GM19239 (cell line): ENCODE data around the gene CD300C.
A peak's percentile ranks its signal among the peaks of the same experiment; 100 is the strongest.
"Not testable (repeated sequence)": the region's sequence is repeated elsewhere in the genome, so short reads cannot be mapped to it uniquely, and the experiment has no call there.

ENCODE experiments used
- DNase-seq: peaks from one replicate; pipeline ENCODE4 v3.0.0; 2011; ENCODE audit warnings: low spot score; ENCODE audit not compliant: insufficient read length
- FAIRE-seq: peaks from 2 replicates; lab custom pipeline; 2011; peaks lifted over from hg19 to GRCh38; lab: Jason Lieb, UNC

The CD300C gene

DNA sequence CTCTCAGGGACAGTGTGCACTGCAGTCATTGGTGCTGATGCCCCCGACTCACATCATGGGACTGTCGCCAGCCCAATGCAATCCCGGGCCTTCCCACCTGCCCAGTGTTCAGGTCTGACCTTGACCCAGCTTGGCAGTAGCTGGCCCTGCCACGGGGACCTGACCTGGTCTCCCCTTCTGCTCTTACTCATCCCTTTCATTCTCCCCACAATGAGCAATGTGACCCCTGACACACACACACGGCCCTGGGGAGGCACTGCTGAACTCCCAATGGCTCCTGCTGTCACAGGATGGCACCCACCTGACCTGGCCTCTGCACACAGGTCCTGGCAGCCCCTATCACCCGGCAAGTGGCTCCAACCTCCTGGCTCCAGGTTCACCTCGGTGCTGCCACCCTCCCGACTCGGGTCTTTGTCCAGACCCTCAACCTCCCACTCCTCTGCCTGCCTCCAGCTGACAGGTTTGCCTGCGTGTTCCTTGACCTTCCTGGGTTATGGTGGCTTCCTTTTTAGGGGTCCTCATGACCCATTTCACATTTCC lies 6.6 kb downstream of the CD300C start:
- DNase-seq, result no peak
- no peak for FAIRE-seq

DNA sequence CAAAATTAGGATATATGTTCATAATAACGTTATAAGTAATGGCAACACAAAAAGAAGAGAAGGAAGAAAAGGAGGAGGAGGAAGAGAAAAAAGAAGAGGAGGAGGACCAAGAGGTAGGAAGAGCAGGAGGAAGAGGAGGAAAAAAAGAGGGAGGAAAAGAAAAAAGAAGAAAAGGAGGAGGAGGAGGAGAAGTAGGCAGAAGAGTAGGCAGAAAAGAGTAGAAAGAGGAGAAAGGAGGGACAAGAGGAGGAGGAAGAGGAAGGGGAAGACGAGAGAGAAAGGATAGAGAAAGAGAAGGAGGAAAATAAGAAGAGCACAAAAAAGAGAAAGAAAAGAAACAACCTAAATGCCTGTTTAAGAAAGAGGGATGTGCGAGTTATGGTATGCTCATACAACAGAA lies 9.0 kb downstream of the CD300C start:
- DNase-seq, result no peak
- FAIRE-seq, result no peak

DNA sequence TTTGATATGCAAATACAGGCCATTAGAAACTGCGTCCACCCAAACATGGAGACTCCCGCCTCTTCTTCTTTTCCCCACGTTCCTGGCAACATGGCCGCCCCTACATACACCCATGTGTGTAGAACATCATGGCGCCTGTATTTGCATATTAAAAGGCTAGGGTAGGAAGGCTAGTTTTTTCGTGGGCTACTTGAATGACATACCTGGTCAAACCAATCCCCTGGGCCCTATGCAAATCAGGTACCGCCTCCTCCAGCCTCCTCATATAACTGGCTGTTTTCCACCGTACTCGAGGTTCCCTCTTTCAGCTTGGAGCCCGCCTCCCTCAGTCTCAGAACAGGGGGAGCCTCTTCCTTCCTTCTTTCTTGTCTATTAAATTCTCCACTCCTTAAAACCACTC lies 13.8 kb downstream of the CD300C start:
- no peak for DNase-seq
- no peak for FAIRE-seq

DNA sequence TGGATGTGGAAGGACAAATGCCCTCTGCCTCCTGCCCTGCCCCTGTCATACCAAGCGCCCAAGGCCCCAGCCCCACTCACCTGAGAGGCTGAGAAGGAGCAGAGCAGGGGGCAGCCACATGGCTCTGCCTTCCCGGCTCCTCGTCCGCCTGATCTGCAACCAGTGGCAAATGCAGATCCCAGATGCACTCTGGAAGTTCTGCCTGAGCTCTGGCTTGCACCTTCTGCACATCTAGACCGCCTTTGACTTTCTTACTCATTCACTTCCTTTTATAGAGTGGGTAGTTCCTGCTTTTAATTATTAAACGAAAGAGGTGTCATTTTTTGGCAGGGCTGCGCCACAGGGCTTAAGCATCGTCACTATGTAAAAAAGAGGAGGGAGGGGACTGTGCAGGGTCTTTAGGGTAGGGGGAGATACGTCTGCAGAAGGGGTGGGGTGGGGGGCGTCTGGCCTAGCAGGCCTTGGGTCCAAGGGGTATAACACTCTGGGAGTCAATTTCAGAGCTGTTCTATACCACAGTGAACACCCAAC lies 14.6 kb downstream of the CD300C start, which contains the start of gene CD300LB:
CD300LB (minus strand) TSS at position 245 of the 531 bp plus-strand sequence; CDS start at position 120, 125 bp downstream.
- DNase-seq (no peak), FAIRE-seq (peak; percentile 82)

DNA sequence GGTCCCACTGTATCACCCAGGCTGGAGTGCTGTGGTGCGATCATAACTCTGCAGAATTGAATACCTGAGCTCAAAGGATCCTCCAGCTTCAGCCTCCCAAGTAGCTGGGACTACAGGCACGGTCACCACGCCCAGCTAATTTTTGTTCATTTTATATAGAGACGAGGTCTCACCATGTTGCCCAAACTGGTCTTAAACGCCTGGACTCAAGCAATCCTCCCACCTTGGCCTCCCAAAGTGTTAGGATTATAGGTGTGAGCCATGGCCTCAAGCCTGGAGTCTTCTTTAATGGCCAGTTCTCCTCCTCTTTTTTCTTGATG lies 15.1 kb downstream of the CD300C start:
- no peak for FAIRE-seq
- no peak for DNase-seq

DNA sequence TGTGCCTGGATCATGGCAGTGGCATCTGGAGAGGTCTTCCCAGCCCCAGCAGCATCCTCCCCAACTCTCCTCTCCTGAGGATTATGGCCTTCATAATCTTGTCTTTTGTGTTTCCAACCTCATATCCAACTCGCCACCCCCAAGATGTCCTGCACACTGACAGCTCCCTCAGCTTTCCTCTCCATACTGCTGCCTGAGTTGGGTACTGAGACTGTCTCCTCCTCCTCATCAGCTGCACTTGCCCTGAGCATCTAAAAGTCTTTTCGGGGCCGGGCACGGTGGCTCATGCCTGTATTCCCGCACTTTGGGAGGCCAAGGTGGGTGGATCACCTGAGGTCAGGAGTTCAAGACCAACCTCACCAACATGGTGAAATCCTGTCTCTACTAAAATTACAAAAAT lies 16.7 kb downstream of the CD300C start:
- no peak for DNase-seq
- FAIRE-seq, result no peak

DNA sequence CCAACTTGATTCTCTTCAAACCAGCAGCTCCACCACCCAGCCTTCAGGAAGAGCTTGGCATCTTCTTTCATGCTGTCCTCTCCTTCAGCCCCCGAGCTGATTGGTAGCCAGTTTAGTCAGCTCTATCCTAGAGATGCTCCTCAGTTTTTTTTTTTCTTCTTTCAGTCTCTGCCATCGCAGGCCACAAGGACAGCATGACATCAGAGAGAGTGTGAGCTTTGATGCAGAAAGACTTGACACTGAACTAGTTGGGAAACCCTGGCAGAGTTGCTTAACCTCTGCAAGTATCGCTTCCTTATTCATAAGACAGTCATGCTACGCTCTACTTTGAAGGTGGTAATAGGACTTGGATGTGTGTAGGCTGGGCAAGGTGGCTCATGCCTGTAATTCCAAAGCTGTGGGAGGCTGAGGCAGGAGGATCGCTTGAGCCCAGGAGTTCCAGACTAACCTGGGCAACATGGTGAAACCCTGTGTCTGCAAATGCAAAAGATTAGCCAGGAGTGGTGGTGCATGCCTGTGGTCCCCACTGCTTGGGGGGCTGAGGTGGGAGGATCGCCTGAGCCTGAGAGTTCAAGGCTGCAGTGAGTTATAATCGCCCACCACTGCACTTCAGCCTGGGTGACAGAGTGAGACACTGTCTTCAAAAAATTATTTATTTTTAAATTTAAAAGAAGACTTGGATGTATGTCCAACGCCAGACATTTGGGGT lies 17.3 kb downstream of the CD300C start:
- FAIRE-seq (peak; percentile 97), DNase-seq (peak; percentile 60)

DNA sequence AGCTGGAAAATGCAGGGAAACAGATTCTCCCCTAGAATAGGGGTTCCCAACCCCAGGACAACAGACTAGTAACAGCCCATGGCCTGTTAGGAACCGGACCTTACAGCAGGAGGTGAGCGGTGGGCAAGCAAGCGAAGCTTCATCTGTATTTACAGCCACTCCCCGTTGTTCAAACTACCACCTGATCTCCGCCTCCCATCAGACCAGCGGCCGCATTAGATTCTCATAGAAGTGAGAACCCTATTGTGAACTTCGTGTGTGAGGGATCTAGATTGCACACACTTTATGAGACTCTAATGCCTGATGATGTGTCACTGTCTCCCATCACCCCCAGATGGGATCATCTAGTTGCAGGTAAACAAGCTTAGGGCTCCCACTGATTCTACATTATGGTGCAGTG lies 18.2 kb downstream of the CD300C start:
- no peak for DNase-seq
- no peak for FAIRE-seq

DNA sequence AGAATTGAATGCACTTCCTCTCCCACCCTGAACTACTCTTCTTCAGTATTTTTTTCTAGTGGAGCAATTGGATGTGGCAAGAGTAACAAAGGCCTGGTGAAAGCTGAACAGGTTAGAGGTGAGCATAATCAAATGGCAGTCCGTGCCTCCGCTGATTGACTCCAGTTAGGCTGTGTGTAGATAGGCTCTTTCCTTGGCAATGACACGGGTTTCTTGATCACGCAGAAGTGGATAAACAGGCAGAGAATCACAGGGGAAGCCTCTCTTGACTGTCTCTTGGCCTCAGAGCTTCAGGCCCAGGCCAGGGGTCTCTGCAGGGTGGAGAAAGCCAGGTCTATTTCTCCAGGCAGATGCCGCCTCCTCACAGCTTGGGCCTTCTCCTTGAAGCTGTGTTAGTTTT lies 18.8 kb downstream of the CD300C start:
- FAIRE-seq (no peak), DNase-seq (no peak)

DNA sequence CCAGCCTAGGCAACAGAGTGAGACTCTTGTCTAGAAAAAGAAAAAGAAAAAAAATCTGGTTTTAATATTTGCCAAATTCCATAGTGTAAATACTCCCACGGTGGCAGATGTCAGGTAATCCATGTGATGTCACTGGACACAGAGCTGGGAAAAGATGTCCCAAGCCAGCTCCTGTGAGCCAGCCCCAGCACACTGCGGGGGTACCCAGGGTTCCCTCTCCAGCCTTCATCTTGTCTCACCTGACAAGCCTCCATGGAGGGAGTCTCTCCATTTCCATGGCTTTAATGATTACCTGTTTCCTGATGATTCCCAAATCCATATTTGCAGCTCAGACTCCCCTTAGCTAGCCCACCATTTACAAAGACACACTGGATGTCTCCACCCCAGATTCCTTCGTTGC lies 19.2 kb downstream of the CD300C start:
- no peak for FAIRE-seq
- DNase-seq, result no peak

DNA sequence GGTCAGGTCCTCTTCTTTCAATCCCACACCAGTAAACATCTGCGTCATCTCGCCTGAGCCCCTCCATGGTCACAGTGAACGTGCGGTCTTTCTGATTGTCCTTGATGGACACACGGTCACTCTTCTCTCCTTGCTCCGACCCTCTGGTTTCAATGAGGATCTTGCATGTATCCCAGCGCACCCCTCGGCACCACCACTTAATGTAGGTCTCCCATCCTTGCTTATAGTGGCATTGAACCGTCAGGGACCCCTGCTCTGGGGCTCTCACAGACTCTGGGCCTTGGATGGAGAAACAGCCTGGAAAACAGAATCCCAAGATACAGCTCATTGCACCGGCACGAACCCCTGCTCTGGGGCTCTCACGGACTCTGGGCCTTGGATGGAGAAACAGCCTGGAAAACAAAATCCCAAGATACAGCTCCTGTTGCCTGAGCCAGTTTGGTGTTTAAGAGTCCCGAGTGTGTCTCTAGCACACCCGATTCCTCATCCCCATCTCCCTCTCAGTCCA lies 20.1 kb downstream of the CD300C start:
- FAIRE-seq, result no peak
- no peak for DNase-seq

DNA sequence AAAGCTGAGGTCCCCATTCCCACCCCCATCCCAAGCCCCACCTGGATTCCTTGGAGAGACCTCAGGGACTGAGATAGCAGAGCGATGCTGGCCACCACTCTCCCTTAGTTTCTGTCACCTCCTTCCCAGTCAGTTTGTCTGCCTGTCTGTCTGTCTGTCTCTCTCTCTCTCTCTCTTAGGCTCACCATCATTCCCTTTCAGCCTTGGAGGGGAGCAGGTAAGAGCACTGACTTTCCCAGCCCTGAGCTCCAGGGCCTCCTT lies 20.5 kb downstream of the CD300C start:
- DNase-seq (no peak), FAIRE-seq (peak; percentile 4)

DNA sequence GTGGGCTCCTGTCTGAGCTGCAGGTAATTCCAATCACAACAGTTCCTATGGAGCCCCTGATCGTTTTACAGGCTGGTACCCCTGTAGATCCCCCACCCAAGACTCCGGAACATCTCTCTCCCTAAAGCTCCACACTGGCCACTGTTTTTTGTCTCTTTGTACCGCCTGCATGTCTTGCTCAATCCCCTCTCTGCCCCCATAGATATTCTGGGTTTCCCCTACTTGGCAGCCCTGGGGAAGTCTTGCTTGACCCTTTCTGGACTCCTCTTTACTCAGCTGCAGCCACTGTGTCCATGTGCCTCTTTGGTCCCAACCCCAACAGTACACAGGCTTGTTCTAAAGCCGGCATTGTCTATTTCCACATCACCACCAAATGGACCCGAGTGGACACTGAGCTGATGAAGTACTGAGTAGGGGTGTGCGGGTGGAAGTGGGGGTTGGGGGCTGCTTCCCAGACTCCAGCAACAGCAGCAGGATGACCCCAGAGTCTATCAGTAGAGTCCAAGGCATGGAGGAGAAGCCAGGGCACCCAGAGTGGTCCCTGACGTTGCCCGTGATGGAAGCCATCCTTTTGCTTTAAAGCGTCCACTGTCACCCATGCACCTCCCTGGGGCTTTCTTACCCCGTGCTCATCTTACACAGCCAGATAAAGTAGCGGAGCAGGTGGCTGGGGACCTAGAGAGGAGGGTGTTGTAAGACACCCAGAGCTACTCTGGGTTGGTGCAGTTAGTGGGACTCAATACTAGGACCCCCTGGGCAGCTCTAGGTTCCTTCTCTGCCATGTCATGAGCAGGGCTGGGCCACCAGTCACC lies 21.1 kb downstream of the CD300C start:
- FAIRE-seq, result no peak
- DNase-seq, result no peak

DNA sequence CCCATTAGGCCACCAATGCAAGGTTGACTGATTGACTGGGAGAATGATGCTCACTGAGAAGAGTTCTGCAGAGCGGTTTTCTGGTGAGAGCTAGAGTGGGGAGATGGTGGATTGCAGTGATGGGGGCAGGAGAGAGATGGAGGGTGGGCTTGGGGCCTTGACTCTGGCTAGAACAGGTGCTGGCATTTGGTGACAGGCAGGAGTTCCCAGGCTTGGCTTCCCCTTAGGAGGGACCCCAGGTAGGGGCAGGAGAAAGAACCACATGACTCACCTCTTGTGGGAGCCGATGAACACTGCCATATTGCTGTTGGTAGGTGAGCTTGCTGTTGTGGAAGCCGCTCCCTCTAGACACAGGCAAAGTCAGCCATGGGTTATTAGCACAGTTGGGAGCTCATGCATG lies 22.6 kb downstream of the CD300C start:
- DNase-seq (no peak), FAIRE-seq (no peak)

DNA sequence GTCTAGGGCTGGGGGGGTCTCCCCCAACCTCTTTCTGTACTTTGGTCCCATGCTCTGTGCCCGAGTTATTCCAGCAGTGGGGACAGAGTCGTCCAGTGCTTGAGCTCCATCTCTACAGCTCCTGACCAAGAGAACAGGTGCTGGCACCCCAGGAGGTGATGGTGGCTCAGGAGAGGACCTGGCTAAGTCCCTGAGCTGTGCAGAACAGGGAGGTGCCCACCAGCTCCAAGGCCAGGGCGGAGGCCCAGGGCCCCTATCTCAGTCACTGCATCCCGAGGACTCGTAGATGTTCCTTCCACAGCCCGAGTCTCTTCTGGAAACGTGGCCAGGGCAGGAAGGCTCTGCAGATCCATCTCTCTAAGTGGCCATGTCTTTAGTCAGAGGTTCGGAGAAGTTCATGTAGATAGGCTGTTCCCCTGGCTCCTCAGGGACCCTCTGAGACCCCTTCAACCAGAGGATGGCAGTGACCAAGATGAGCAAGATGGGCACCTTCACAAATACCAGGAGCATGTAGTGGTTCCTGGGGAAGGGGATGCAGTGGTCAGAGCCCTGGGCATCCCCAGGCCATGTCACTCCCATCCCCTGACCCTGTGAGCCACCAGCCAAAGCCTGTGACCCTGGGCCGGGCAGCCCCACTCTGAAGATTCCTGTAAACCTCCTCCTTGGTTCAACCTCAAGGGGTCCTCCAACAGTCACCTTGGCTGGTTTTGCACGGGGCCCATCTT lies 23.4 kb downstream of the CD300C start:
- FAIRE-seq, result no peak
- DNase-seq, result no peak

DNA sequence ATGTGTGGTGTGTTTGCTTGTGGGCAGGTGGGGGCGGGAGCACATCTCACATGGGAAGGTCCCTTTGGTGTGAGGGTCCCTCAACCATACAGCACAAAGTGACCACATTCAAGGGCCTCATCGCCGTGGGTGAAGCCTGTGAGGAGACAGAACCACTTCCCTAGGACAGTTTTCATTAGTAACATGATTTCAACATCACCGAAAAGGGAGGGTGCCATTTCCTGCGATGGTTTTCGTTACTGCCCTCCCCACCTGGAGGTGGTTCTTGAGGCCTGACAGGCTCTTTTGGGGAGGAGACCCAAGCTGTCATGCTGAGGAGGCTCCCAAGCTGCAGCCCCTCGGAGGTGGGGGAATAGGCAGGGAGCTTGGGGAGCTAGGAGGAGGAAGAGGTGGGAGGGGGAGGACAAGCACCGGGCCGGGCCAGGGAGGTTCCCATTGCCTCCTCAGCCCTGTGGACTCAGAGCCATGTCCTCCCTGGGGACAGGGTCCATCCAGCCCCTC lies 24.2 kb downstream of the CD300C start:
- DNase-seq (no peak), FAIRE-seq (peak; percentile 23)

DNA sequence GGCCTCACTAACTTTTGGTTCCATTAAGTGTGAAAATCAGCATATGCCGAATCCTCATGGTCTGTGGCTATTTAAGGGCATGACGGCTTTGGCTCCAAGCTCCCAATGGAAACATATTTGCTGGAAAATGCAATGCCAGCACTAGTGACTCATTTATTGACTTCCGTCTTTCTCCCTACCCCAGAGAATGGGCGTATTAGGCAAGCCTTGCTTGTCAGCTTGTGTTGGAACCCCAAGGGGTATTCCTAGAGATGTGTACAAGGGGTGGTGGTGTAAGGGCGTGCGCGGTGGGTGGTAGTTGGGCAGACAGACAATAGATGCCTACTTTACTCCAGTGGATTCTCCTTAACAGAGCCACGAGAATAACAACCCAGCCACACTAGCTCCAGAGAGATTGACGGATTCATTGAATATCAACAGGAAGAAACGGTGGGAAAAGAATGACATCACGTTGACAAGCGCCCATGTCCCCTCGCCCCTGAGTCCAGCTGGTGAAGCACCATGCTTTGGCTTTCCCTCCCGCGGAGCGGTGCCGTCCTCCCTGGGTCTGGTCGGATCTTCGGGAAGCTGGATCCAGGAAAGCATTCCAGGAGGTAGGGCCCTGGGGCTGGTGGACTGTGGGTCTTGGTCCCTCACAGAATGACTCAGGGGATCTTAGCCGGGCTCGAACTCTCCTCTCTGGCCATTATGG lies 25.0 kb downstream of the CD300C start:
- no peak for DNase-seq
- no peak for FAIRE-seq

DNA sequence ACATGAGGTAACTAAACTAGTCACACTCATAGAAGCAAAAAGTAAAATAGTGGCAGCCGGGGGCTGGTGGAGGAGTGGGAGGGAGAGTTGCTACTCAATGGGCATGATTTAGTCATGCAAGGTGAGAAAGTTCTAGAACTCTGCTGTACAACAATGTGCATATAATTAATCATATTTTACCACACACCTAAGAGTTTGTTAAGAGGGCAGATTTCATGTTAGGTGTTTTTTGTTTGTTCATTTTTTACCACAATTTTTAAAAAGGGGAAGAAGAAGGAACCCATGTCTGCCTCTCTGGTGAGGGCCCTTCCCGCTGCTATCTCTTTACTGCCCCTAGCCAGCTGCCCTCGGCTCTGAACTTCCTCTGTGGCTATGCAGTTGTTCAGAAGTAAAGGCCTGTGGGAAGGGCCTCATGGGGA lies 25.9 kb downstream of the CD300C start:
- FAIRE-seq (no peak), DNase-seq (no peak)

DNA sequence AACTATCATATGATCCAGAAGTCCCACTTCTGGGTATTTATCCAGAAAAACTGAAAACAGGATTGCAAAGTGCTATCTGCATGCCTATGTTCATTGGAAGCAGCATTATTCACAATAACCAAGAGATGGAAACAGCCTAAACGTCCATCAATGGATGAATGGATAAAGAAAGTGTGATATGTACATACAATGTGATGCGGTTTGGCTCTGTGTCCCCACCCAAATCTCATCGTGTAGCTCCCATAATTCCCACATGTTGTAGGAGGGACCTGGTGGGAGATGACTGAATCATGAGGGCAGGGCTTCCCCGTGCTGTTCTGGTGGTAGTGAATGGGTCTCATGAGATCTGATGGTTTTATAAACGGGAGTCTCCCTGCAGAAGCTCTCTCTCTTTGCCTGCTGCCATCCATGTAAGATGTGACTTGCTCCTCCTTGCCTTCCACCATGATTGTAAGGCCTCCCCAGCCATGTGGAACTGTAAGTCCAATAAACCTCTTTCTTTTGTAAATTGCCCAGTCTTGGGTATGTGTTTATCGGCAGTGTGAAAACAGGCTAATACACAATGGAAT lies 27.4 kb downstream of the CD300C start:
- DNase-seq, FAIRE-seq: not testable (repeated sequence)
